MCF 10A (cell line): ENCODE measurements around the gene TCHP. TPM values are rescaled to one million over a fixed set of nuclear protein-coding genes. Genes with fewer than 3 reads are reported as not detected.

Experiments used
- BruUV-seq: library from RNA; stranded (reverse); fragments of 400-500 nt; replicated peaks from 2 replicates; lab custom pipeline; 2021; lab: Mats Ljungman, UMichigan
- CTCF ChIA-PET: fragments of 300-600 bp; sonication (Branson Sonifier 250); formaldehyde crosslinking; extraction: SDS; loops from one replicate; lab custom pipeline; 2021; ENCODE audit warnings: antibody characterized with exemption, inconsistent platforms; lab: Yijun Ruan, JAX
- POLR2A ChIA-PET: fragments of 300-600, 350-650 bp; sonication (Branson Sonifier 250); formaldehyde crosslinking; extraction: SDS; loops from one replicate; lab custom pipeline; 2020; ENCODE audit warnings: antibody characterized with exemption, inconsistent platforms; lab: Yijun Ruan, JAX
- DNase-seq: peaks from one replicate; pipeline ENCODE4 v3.0.0-alpha.2; 2018; ENCODE audit not compliant: unreplicated experiment
- H3K27ac Mint-ChIP-seq: one replicate; pipeline ENCODE4 v1.8.0; 2022; ENCODE audit warnings: mild to moderate bottlenecking, low read depth, mixed read lengths; ENCODE audit not compliant: unreplicated experiment
- H3K27me3 Mint-ChIP-seq: one replicate; pipeline ENCODE4 v1.8.0; 2022; ENCODE audit warnings: mixed read lengths; ENCODE audit not compliant: insufficient read depth, unreplicated experiment
- H3K36me3 Mint-ChIP-seq: one replicate; pipeline ENCODE4 v1.8.0; 2022; ENCODE audit warnings: mild to moderate bottlenecking, moderate library complexity, mixed read lengths; ENCODE audit not compliant: insufficient read depth, unreplicated experiment
- H3K4me1 Mint-ChIP-seq: one replicate; pipeline ENCODE4 v1.8.0; 2022; ENCODE audit warnings: mixed read lengths; ENCODE audit not compliant: insufficient read depth, unreplicated experiment
- H3K4me3 Mint-ChIP-seq: one replicate; pipeline ENCODE4 v1.8.0; 2022; ENCODE audit warnings: mild to moderate bottlenecking, moderate library complexity, mixed read lengths; ENCODE audit not compliant: unreplicated experiment
- H3K9me3 Mint-ChIP-seq: one replicate; pipeline ENCODE4 v1.8.0; 2022; ENCODE audit warnings: mixed read lengths; ENCODE audit not compliant: unreplicated experiment
- intact Hi-C: fragments of 100-400 bp; cut with micrococcal nuclease; formaldehyde crosslinking; loops from 2 replicates; pipeline ENCODE4 v1.14.1; 2022
- total RNA-seq: library from RNA; stranded (reverse); gene quantifications from 2 replicates; pipeline ENCODE4 v1.2.3, GENCODE V29; 2022
- TF ChIP-seq, protein P1 (sequence below): fragments of 200-600 bp; IDR thresholded peaks from one replicate; pipeline ENCODE4 v1.8.0; 2022; ENCODE audit warnings: antibody characterized with exemption, mild to moderate bottlenecking; ENCODE audit not compliant: unreplicated experiment

The TCHP gene
- total RNA-seq, 1 experiment from 2014 or later = 36.3 TPM

- intact Hi-C loops = no loop called here
- Mint-ChIP-seq H3K27me3 (no peaks in the 10 kb centered on the region), H3K36me3 (peaks cover 68% of the 10 kb centered on the region), H3K4me1 (no peaks in the 10 kb centered on the region), H3K27ac (no peak overlapping the region), H3K4me3 (no peak overlapping the region), H3K9me3 (no peaks in the 10 kb centered on the region)
- TF ChIP-seq, protein P1, sequence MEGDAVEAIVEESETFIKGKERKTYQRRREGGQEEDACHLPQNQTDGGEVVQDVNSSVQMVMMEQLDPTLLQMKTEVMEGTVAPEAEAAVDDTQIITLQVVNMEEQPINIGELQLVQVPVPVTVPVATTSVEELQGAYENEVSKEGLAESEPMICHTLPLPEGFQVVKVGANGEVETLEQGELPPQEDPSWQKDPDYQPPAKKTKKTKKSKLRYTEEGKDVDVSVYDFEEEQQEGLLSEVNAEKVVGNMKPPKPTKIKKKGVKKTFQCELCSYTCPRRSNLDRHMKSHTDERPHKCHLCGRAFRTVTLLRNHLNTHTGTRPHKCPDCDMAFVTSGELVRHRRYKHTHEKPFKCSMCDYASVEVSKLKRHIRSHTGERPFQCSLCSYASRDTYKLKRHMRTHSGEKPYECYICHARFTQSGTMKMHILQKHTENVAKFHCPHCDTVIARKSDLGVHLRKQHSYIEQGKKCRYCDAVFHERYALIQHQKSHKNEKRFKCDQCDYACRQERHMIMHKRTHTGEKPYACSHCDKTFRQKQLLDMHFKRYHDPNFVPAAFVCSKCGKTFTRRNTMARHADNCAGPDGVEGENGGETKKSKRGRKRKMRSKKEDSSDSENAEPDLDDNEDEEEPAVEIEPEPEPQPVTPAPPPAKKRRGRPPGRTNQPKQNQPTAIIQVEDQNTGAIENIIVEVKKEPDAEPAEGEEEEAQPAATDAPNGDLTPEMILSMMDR = no peak
- ChIA-PET POLR2A (interaction anchor here (2.3 kb wide), 1 partner anchor 10 kb away, joined by 8 read pairs; the partner anchor contains the start of gene TCHP), CTCF (interaction anchor here (0.7 to 1.5 kb wide), 9 partner anchors 10 to 1165 kb away, joined by 3 to 9 read pairs (median 4); no protein-coding TSS in a partner anchor)
- no TSS peak for BruUV-seq
- DNase-seq = no peak
Measured at GRCh38 chr12:109910254-109910968, 10.3 kb downstream of the TCHP start.

DNA sequence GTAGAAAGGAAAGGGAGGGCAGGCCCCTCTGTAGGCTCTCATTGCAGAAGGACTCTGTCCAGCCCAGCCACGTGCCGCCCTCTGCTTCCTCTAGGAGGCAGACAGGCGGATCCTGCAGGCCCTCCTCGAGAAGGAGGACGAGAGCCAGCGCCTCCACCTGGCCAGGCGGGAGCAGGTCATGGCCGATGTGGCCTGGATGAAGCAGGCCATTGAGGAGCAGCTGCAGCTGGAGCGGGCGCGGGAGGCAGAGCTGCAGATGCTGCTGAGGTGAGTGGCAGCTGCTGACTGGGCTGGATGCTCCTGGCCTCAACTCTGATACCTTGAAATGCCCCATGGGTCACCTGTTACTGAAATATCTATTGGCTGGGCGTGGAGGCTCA, 10.9 kb downstream of the TCHP start:
- intact Hi-C loops = no loop called here
- Mint-ChIP-seq H3K27ac (no peak overlapping the region), H3K9me3 (no peaks in the 10 kb centered on the region), H3K36me3 (peaks cover 63% of the 10 kb centered on the region), H3K4me1 (no peaks in the 10 kb centered on the region), H3K27me3 (no peaks in the 10 kb centered on the region), H3K4me3 (no peak overlapping the region)
- DNase-seq = peak; percentile 21
- POLR2A ChIA-PET = interaction anchor here (2.3 kb wide), 1 partner anchor 10 kb away, joined by 8 read pairs; the partner anchor contains the start of gene TCHP
- BruUV-seq = no TSS peak
- CTCF ChIA-PET = interaction anchor here (0.7 to 1.2 kb wide), 7 partner anchors 13 to 1165 kb away, joined by 3 to 5 read pairs (median 3); no protein-coding TSS in a partner anchor
- TF ChIP-seq, protein P1 = peak; percentile 27

GRCh38 chr12:109912855-109913321, 12.8 kb downstream of the TCHP start:
- Mint-ChIP-seq H3K27me3 (no peaks in the 10 kb centered on the region), H3K27ac (no peak overlapping the region), H3K4me1 (no peaks in the 10 kb centered on the region), H3K9me3 (no peaks in the 10 kb centered on the region), H3K4me3 (no peak overlapping the region), H3K36me3 (peaks cover 60% of the 10 kb centered on the region)
- intact Hi-C loops = no loop called here
- DNase-seq = no peak
- no TSS peak for BruUV-seq
- TF ChIP-seq, protein P1 = no peak
- ChIA-PET CTCF (interaction anchor here (0.5 to 1.2 kb wide), 2 partner anchors 63 to 1423 kb away, joined by 3 to 4 read pairs; no protein-coding TSS in a partner anchor), POLR2A (interaction anchor here (0.6 to 1.3 kb wide), 2 partner anchors 12 to 55 kb away, joined by 4 to 5 read pairs; partner anchors contain the start of gene TCHP)

DNA sequence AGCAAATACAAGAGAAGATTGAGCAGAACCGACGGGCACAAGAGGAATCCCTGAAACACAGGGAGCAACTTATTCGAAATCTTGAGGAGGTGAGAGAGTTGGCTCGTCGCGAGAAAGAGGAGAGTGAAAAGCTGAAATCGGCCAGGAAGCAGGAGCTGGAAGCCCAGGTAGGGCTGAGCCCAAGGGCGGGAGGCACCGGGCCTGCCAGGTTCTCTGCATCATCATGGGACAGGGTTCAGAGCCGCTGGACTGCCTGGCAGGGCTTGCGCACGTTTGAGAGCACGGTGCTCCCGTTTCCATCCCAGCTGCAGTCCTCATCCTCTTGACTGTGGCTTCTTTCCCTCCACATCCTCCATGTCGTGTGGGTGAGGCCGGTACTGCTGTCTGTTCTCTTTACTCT, 14.4 kb downstream of the TCHP start:
- Mint-ChIP-seq H3K4me1 (no peaks in the 10 kb centered on the region), H3K36me3 (peaks cover 62% of the 10 kb centered on the region), H3K4me3 (no peak overlapping the region), H3K9me3 (no peaks in the 10 kb centered on the region), H3K27me3 (no peaks in the 10 kb centered on the region), H3K27ac (no peak overlapping the region)
- intact Hi-C loops = no loop called here
- POLR2A ChIA-PET = no interaction called here
- no peak for DNase-seq
- BruUV-seq = no TSS peak
- CTCF ChIA-PET = interaction anchor here (1.0 to 2.1 kb wide), 3 partner anchors 12 to 69 kb away, joined by 3 to 11 read pairs (median 7); no protein-coding TSS in a partner anchor
- TF ChIP-seq, protein P1 = no peak
